Neural cell (in vitro differentiated cells): ENCODE data around the gene RASA4B. TPM values are rescaled to one million over a fixed set of nuclear protein-coding genes. Genes with fewer than 3 reads are reported as not detected.
"Not testable (repeated sequence)": the region's sequence is repeated elsewhere in the genome, so short reads cannot be mapped to it uniquely, and the experiment has no call there.

Source experiments
- H2AFZ ChIP-seq: fragments of 200-600, 300-800 bp; sonication (generic), shearing (Covaris generic); 2 replicates; pipeline ENCODE4 v1.6.0; 2014; ENCODE audit warnings: low read depth, mild to moderate bottlenecking, antibody characterized with exemption, low read length, moderate library complexity
- H3F3A ChIP-seq: fragments of 200-600 bp; shearing (Covaris generic); 2 replicates; pipeline ENCODE4 v1.6.1; 2016; ENCODE audit warnings: mild to moderate bottlenecking, moderate library complexity, mixed read lengths, antibody characterized with exemption, low read length; ENCODE audit not compliant: insufficient read depth, poor library complexity, severe bottlenecking
- H3K27ac ChIP-seq: fragments of 200-600, 300-800 bp; sonication (generic), shearing (Covaris generic); 2 replicates; pipeline ENCODE4 v1.5.1; 2014; ENCODE audit warnings: mild to moderate bottlenecking, low read length, moderate library complexity
- H3K27me3 ChIP-seq: fragments of 300-800, 200-600 bp; sonication (generic), shearing (Covaris generic); 2 replicates; pipeline ENCODE4 v1.6.0; 2014; ENCODE audit warnings: mild to moderate bottlenecking, low read depth, low read length, moderate library complexity; ENCODE audit not compliant: insufficient read depth
- H3K36me3 ChIP-seq: fragments of 300-800, 200-600 bp; sonication (generic), shearing (Covaris generic); 2 replicates; pipeline ENCODE4 v1.5.1; 2014; ENCODE audit warnings: mild to moderate bottlenecking, antibody characterized with exemption, low read length, moderate library complexity; ENCODE audit not compliant: insufficient read depth
- H3K4me2 ChIP-seq: fragments of 300-800, 200-600 bp; sonication (generic), shearing (Covaris generic); 2 replicates; pipeline ENCODE4 v1.6.0; 2014; ENCODE audit warnings: mild to moderate bottlenecking, low read length
- H3K4me3 ChIP-seq: fragments of 300-800, 200-600 bp; sonication (generic), shearing (Covaris generic); 2 replicates; pipeline ENCODE4 v1.5.1; 2014; ENCODE audit warnings: mild to moderate bottlenecking, low read length, moderate library complexity
- H3K79me2 ChIP-seq: fragments of 200-600 bp; shearing (Covaris generic); replicated peaks from 2 replicates; pipeline ENCODE4 v1.6.0; 2014; ENCODE audit warnings: mild to moderate bottlenecking, low read length, moderate library complexity; ENCODE audit not compliant: insufficient read depth
- H3K9ac ChIP-seq: fragments of 300-800, 200-600 bp; sonication (generic), shearing (Covaris generic); 2 replicates; pipeline ENCODE4 v1.6.1; 2016; ENCODE audit warnings: mild to moderate bottlenecking, low read length, mixed read lengths
- H3K9me2 ChIP-seq: fragments of 200-600 bp; shearing (Covaris generic); 2 replicates; pipeline ENCODE4 v1.6.1; 2016; ENCODE audit warnings: mild to moderate bottlenecking, low read length, mixed read lengths; ENCODE audit not compliant: insufficient read depth
- H3K9me3 ChIP-seq: fragments of 200-600, 300-800 bp; sonication (generic), shearing (Covaris generic); 2 replicates; pipeline ENCODE4 v1.6.1; 2016; ENCODE audit warnings: mild to moderate bottlenecking, mixed run types, low read length, moderate library complexity, mixed read lengths
- H4K20me1 ChIP-seq: fragments of 200-600 bp; shearing (Covaris generic); 2 replicates; pipeline ENCODE4 v1.6.1; 2016; ENCODE audit warnings: mild to moderate bottlenecking, mixed run types; ENCODE audit not compliant: insufficient read depth
- CTCF ChIP-seq: fragments of 450-650 bp; IDR thresholded peaks from 2 replicates; pipeline ENCODE4 v1.5.1; 2014; ENCODE audit warnings: antibody characterized with exemption, mild to moderate bottlenecking, moderate library complexity; ENCODE audit not compliant: poor library complexity, severe bottlenecking
- EP300 ChIP-seq: fragments of 450-650 bp; conservative IDR thresholded peaks from 2 replicates; pipeline ENCODE4 v1.6.1; 2014; ENCODE audit warnings: antibody characterized with exemption, mild to moderate bottlenecking, moderate library complexity; ENCODE audit not compliant: poor library complexity, severe bottlenecking
- EZH2 ChIP-seq: fragments of 200-600, 300-800 bp; shearing (Covaris generic), sonication (generic); IDR thresholded peaks from 2 replicates; pipeline ENCODE4 v1.6.1; 2014; ENCODE audit warnings: antibody characterized with exemption, low read length, borderline replicate concordance, mild to moderate bottlenecking; ENCODE audit not compliant: insufficient read depth, poor library complexity, severe bottlenecking
- MXI1 ChIP-seq: fragments of 450-650 bp; conservative IDR thresholded peaks from 2 replicates; pipeline ENCODE4 v1.6.1; 2014; ENCODE audit warnings: antibody characterized with exemption, mild to moderate bottlenecking; ENCODE audit not compliant: poor library complexity, severe bottlenecking
- POLR2AphosphoS5 ChIP-seq: IDR thresholded peaks from 2 replicates; pipeline ENCODE4 v1.6.1; 2012
- RAD21 ChIP-seq: fragments of 450-650 bp; conservative IDR thresholded peaks from 2 replicates; pipeline ENCODE4 v1.6.1; 2014; ENCODE audit warnings: antibody characterized with exemption, mild to moderate bottlenecking, moderate library complexity
- REST ChIP-seq: IDR thresholded peaks from 2 replicates; pipeline ENCODE4 v1.6.1; 2012; ENCODE audit warnings: borderline replicate concordance
- SMC3 ChIP-seq: fragments of 450-650 bp; conservative IDR thresholded peaks from 2 replicates; pipeline ENCODE4 v1.6.1; 2014; ENCODE audit warnings: antibody characterized with exemption, mild to moderate bottlenecking, moderate library complexity; ENCODE audit not compliant: poor library complexity
- TAF1 ChIP-seq: IDR thresholded peaks from 2 replicates; pipeline ENCODE4 v1.6.1; 2012; ENCODE audit warnings: low read depth
- polyA plus RNA-seq: library from polyadenylated mRNA; depleted of rRNA; stranded (reverse); fragments of >200 nt; gene quantifications from 2 replicates; pipeline ENCODE4 v1.2.3, GENCODE V29; 2014

Gene RASA4B
- polyA plus RNA-seq, 1 donor from 2014 or later, result 31.9 TPM

GRCh38 chr7:102456327-102456726 lies 61.2 kb downstream of the RASA4B start:
- Histone ChIP-seq H2AFZ (no peak overlapping the region), H3F3A (no peaks in the 10 kb centered on the region), H3K9ac (no peak overlapping the region), H3K9me2 (no peaks in the 10 kb centered on the region), H3K79me2 (no peaks in the 10 kb centered on the region), H3K4me3 (no peak overlapping the region), H4K20me1 (no peaks in the 10 kb centered on the region), H3K9me3 (no peaks in the 10 kb centered on the region), H3K27me3 (no peaks in the 10 kb centered on the region), H3K27ac (no peak overlapping the region), H3K36me3 (no peaks in the 10 kb centered on the region), H3K4me2 (no peak overlapping the region)
- TF ChIP-seq EP300 (no peak), EZH2 (no peak)

- Histone ChIP-seq H3K36me3 (no peaks in the 10 kb centered on the region), H4K20me1 (no peaks in the 10 kb centered on the region), H3K27me3 (no peaks in the 10 kb centered on the region), H3K9me2 (no peaks in the 10 kb centered on the region), H3K4me2 (no peak overlapping the region), H3K4me3 (no peak overlapping the region), H3K9ac (no peak overlapping the region), H3K79me2 (no peaks in the 10 kb centered on the region), H2AFZ (no peak overlapping the region), H3K9me3 (no peaks in the 10 kb centered on the region), H3K27ac (no peak overlapping the region), H3F3A (no peaks in the 10 kb centered on the region)
- TF ChIP-seq EZH2, result no peak
- no peak for TF ChIP-seq REST
- no peak for TF ChIP-seq POLR2AphosphoS5
- no peak for TF ChIP-seq MXI1
- no peak for TF ChIP-seq CTCF
- no peak for TF ChIP-seq EP300
- TF ChIP-seq RAD21, result no peak
- no peak for TF ChIP-seq TAF1
- TF ChIP-seq SMC3, result no peak
Observed at GRCh38 chr7:102455596-102455995, 62.0 kb downstream of the RASA4B start.

- H3K27me3 ChIP-seq, H2AFZ ChIP-seq, H3K36me3 ChIP-seq, H3K27ac ChIP-seq, H3F3A ChIP-seq, H3K9me3 ChIP-seq, H3K9me2 ChIP-seq, H3K9ac ChIP-seq, H3K4me2 ChIP-seq, H4K20me1 ChIP-seq, H3K79me2 ChIP-seq, H3K4me3 ChIP-seq: not testable (repeated sequence)
Observed at GRCh38 chr7:102454932-102455331, 62.6 kb downstream of the RASA4B start.
